Suprapubic skin (tissue), 4 donors: ENCODE results near the gene IQCN.

ENCODE experiments used
- EP300 ChIP-seq: sonication (generic); formaldehyde crosslinking; IDR thresholded peaks from one replicate; pipeline ENCODE4 v1.6.1; 2017; ENCODE audit warnings: antibody characterized with exemption
- POLR2A ChIP-seq, 2 donors: fragments of 450-650 bp; IDR thresholded peaks; one replicate each; pipeline ENCODE4 v1.6.1; 2017; ENCODE audit warnings: antibody characterized with exemption in 2 of 2, mild to moderate bottlenecking in 2 of 2, moderate library complexity in 2 of 2
- POLR2AphosphoS5 ChIP-seq, 3 donors: sonication (generic); formaldehyde crosslinking; IDR thresholded peaks; one replicate each; pipeline ENCODE4 v1.6.1; 2017; ENCODE audit warnings: antibody characterized with exemption in 3 of 3
- TF ChIP-seq, protein P1 (sequence below), 2 donors: fragments of 200-600 bp in 1 of 2; fragments of 450-650 bp in 1 of 2; sonication (generic) in 1 of 2; IDR thresholded peaks; one replicate each; pipeline ENCODE4 v1.5.1; 2016 to 2019; ENCODE audit warnings: antibody characterized with exemption in 2 of 2, mild to moderate bottlenecking in 1 of 2, moderate library complexity in 1 of 2

DNA sequence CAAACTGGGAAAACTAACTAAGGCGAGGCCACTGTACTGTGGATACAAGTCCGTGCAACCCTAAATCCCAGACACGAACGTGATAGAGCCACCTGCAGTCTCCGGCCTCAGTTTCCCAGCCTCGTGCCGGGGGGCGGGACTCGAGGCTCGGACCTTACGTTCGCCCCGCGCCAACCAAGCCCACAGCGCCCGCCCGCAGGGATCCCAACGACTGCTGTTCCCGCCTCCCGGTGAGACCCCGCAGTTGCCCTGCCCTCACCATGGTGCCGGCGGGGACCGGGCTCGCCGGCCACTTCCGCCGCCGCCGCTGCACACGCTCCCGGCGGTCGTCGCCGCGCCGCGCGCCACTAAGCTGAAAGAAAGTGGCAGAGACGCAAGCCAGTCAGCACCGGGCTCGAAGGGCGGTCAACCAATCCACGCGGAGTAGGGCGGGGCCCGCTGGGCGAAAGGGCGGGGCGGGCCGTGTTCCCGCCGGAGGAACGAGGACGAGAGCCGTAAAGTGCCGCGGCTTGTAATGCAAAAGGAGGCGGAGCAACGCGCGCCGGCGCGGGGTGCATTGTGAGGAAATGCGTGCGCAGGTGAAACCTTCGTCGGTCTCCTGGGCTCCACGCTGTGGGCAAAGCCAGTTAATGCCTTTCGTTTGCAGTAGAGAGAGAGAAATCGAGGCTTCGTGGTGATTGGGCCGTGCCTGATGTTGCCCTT, 48.7 kb upstream of the IQCN start, which contains the start of gene LSM4:
- TF ChIP-seq EP300, result no peak
- TF ChIP-seq, protein P1, sequence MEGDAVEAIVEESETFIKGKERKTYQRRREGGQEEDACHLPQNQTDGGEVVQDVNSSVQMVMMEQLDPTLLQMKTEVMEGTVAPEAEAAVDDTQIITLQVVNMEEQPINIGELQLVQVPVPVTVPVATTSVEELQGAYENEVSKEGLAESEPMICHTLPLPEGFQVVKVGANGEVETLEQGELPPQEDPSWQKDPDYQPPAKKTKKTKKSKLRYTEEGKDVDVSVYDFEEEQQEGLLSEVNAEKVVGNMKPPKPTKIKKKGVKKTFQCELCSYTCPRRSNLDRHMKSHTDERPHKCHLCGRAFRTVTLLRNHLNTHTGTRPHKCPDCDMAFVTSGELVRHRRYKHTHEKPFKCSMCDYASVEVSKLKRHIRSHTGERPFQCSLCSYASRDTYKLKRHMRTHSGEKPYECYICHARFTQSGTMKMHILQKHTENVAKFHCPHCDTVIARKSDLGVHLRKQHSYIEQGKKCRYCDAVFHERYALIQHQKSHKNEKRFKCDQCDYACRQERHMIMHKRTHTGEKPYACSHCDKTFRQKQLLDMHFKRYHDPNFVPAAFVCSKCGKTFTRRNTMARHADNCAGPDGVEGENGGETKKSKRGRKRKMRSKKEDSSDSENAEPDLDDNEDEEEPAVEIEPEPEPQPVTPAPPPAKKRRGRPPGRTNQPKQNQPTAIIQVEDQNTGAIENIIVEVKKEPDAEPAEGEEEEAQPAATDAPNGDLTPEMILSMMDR (IDR thresholded peaks at IDR 0.05), result peak in 1 of 2 donors; percentile 26
- TF ChIP-seq POLR2A (IDR thresholded peaks at IDR 0.05), result peak in 1 of 2 donors; percentile 27
- peak in 2 of 3 donors; percentile 71 to 80 for TF ChIP-seq POLR2AphosphoS5 (IDR thresholded peaks at IDR 0.05)
